LNCaP clone FGC (cell line): ENCODE results near the gene PRAC1.

Source experiments
- DNase-seq: peaks from one replicate; pipeline ENCODE4 v3.0.0-alpha.2; 2011; ENCODE audit warnings: low read depth
- H3K4me3 ChIP-seq: 2 replicates; pipeline ENCODE4 v1.5.1; 2011; ENCODE audit warnings: mild to moderate bottlenecking, low read depth, low read length, control low read depth
- TF ChIP-seq, protein P1 (sequence below): IDR thresholded peaks from 2 replicates; pipeline ENCODE4 v1.5.1; 2012; ENCODE audit warnings: mild to moderate bottlenecking; ENCODE audit not compliant: control insufficient read depth, insufficient read depth; ENCODE audit errors: extremely low read depth

PRAC1 gene

DNA sequence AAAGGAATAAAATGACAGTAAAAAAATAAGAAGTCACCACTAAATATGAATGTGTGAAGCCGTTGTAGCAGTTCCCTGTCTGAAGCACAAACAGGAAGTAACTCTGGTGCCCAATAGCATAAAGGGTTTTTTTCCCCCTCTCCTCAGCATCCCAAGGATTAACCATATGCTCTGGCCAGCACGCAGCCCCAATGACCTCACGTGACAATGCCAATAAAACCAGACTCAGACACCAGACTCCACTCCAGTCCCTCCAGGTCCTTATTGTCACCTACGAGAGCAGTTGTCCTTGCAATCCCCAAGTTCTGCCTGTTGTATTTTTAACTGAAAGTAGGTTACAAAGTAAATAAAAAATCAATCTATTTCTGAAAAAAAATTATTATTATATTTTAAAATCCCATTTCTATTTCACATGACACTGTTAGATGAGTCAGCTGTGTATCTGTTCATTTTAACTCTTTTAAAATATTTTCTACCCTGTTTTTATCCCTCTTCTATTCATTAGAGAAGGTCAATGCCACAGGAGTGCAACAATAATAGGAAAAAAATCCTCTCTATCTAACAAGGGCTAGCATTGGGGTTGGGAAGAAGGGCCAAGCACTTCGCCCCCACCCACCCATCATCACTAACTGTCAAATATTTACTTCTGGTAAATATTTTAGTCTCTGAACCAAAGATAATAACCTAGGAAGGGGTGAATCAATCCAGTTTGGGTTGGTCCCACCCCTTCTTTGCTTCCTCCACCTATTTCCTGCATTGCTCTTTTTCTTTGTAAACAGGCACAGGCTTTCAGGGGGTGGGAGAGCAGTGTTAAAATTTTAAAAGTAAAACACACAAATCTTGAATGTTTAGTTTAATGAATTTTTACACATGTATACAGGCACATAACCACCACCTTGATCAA lies 6.6 kb downstream of the PRAC1 start:
- no peak for DNase-seq
- TF ChIP-seq, protein P1, sequence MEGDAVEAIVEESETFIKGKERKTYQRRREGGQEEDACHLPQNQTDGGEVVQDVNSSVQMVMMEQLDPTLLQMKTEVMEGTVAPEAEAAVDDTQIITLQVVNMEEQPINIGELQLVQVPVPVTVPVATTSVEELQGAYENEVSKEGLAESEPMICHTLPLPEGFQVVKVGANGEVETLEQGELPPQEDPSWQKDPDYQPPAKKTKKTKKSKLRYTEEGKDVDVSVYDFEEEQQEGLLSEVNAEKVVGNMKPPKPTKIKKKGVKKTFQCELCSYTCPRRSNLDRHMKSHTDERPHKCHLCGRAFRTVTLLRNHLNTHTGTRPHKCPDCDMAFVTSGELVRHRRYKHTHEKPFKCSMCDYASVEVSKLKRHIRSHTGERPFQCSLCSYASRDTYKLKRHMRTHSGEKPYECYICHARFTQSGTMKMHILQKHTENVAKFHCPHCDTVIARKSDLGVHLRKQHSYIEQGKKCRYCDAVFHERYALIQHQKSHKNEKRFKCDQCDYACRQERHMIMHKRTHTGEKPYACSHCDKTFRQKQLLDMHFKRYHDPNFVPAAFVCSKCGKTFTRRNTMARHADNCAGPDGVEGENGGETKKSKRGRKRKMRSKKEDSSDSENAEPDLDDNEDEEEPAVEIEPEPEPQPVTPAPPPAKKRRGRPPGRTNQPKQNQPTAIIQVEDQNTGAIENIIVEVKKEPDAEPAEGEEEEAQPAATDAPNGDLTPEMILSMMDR = no peak
- H3K4me3 ChIP-seq = no peak overlapping the region

DNA sequence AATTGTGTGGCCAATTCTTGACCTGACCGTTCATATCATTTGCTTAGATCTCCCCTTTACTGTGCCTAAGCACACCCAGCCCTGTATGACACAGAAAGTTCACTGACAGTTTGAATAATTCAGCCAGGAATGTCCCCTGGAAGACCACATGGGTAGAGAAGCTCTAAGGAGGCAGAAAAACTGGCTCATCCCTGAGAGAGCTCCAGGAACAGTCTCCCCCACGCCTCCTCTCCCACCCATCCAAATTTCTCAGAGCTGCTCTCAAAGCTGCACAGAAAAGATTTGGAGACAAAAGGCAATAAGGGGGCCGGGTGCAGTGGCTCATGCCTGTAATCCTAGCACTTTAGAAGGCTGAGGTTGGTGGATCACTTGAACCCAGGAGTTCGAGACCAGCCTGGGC lies 11.2 kb downstream of the PRAC1 start:
- DNase-seq = no peak

GRCh38 chr17:48704361-48705248 lies 17.7 kb downstream of the PRAC1 start:
- TF ChIP-seq, protein P1 = no peak

More for the DNA sequence above, 11.2 kb downstream of the PRAC1 start:
- H3K4me3 ChIP-seq = no peak overlapping the region
- TF ChIP-seq, protein P1 = no peak

GRCh38 chr17:48701864-48702532 lies 20.3 kb downstream of the PRAC1 start:
- no peak for DNase-seq
- TF ChIP-seq, protein P1 = no peak
- no peak overlapping the region for H3K4me3 ChIP-seq

More at GRCh38 chr17:48704361-48705248, 17.7 kb downstream of the PRAC1 start:
- H3K4me3 ChIP-seq = no peak overlapping the region
- no peak for DNase-seq

DNA sequence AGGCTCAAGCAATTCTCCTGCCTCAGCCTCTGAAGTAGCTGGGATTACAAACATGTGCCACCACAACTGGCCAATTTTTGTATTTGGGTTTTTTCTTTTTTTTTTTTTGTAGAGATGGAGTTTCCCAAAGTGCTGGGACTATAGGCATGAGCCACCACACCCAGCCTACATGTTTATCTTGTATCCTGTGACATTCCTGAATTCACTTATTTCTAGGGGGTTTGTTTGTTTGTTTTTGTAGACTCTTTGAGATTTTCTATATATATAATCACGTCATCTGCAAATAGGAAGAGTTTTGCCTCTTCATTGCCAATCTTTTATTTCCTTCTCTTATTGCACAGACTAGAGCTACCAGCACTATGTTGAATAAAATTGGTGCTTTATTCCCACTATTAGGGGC lies 29.1 kb downstream of the PRAC1 start:
- H3K4me3 ChIP-seq = no peak overlapping the region
- DNase-seq = no peak
- TF ChIP-seq, protein P1 = no peak

GRCh38 chr17:48692049-48692448 lies 30.3 kb downstream of the PRAC1 start:
- H3K4me3 ChIP-seq = no peak overlapping the region
- no peak for DNase-seq
- TF ChIP-seq, protein P1 = no peak
